Tibial nerve (tissue), 3 donors: ENCODE data around the gene DDX60.

Experiments
- CTCF ChIP-seq, 5 experiments: fragments of 200-600 bp in 3 of 5; fragments of 450-650 bp in 2 of 5; sonication (generic) in 3 of 5; IDR thresholded peaks; one replicate each; pipeline ENCODE4 v1.5.1; 2016 to 2019; ENCODE audit warnings: antibody characterized with exemption in 5 of 5, mild to moderate bottlenecking in 3 of 5, moderate library complexity in 2 of 5
- POLR2A ChIP-seq, 2 donors: fragments of 450-650 bp; IDR thresholded peaks; one replicate each; pipeline ENCODE4 v1.6.1; 2017; ENCODE audit warnings: antibody characterized with exemption in 2 of 2, mild to moderate bottlenecking in 2 of 2, moderate library complexity in 2 of 2

GRCh38 chr4:168353746-168354145, 35.2 kb upstream of the DDX60 start:
- TF ChIP-seq CTCF (IDR thresholded peaks at IDR 0.05) (no peak), POLR2A (IDR thresholded peaks at IDR 0.05) (no peak)
